ENCODE data around the gene PLXNA4.

Gene PLXNA4

DNA sequence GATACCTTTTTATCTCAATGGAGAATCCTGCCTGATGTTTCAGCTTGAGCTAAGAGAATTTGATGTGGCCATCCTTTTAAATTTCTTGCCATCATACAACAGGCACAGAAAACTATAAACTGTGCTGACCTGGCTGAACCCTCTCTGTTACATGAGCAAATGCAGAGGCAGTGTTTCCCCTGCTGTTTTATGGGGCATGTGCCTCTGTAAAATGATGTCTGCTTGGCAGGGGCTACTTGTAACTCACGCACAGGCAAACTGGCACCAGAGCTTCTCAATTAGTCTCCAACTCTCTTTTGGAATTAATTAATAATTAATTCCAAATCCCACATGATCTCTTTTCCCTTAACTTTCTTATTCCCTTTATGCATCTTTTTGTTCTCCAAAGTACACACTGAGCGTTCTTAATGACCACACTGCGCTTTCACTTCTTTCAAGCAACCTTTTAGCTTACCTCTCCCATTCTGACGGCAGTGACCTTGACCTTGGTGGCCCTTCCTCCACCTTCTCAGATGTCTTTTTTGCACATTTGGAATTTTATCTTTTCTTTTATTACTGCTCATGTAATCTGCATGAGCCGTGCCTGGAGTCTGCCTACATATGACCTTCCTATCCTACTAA, 334.0 kb downstream of the PLXNA4 start:
- TF ChIP-seq, protein P1, sequence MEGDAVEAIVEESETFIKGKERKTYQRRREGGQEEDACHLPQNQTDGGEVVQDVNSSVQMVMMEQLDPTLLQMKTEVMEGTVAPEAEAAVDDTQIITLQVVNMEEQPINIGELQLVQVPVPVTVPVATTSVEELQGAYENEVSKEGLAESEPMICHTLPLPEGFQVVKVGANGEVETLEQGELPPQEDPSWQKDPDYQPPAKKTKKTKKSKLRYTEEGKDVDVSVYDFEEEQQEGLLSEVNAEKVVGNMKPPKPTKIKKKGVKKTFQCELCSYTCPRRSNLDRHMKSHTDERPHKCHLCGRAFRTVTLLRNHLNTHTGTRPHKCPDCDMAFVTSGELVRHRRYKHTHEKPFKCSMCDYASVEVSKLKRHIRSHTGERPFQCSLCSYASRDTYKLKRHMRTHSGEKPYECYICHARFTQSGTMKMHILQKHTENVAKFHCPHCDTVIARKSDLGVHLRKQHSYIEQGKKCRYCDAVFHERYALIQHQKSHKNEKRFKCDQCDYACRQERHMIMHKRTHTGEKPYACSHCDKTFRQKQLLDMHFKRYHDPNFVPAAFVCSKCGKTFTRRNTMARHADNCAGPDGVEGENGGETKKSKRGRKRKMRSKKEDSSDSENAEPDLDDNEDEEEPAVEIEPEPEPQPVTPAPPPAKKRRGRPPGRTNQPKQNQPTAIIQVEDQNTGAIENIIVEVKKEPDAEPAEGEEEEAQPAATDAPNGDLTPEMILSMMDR (IDR thresholded peaks at IDR 0.05; ENCODE audit: low read depth, low read length, missing control alignments): no peak
- H3K4me3 ChIP-seq (ENCODE audit: low read depth, low read length): no peak overlapping the region
- no peak for DNase-seq (ENCODE audit: low read depth)

DNA sequence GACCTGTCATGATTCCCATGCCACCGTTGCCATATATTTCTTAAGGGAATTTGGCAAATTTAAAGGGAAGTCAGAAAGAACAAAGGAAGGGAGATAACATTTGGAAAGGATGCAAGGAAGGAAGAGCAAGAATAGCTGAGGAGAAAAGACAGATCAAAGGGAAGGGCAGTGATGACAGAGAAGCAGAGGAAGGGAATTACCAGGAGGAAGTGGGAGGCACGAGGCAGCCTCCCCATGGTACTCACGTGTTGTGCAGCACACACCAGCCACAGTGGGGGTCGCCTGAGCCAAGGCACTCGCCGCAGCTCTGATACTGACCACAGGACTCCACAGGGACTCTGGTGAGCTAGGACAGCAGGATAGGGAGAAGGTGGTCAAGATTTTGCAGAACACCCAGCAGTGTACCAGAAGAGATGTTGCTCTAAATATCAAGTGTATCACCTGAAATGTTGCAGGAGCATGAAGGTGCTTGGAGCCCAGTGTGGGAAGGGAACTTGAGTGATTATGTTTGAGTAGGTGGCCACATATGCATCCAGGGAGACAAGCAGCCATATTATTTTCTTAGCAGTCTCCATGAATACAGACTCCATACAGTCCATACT, 335.3 kb downstream of the PLXNA4 start:
- no peak overlapping the region for H3K4me3 ChIP-seq (ENCODE audit: low read depth, low read length)
- TF ChIP-seq, protein P1 (IDR thresholded peaks at IDR 0.05; ENCODE audit: low read depth, low read length, missing control alignments): no peak
- no peak for DNase-seq (ENCODE audit: low read depth)

DNA sequence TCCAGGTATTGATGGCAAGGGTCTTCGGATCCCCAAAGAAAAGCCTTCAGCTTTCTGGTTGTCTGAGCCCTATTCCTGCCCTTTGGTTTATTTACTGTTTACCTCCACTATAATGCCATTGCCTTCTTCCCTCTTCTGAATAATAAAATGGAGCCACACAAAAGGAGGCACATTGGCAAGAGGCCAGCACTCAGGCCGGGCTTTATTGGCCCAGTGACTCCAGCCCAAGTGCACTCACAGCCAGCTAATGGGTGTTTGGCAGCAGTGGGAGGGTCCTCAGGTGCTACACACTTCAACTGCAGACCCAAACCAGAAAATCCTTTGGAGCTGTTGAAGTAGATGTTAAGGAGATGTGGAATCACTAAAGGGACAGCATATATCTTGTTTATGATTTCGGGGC, 336.0 kb downstream of the PLXNA4 start:
- H3K4me3 ChIP-seq (ENCODE audit: low read depth, low read length): no peak overlapping the region
- TF ChIP-seq, protein P1 (IDR thresholded peaks at IDR 0.05; ENCODE audit: low read depth, low read length, missing control alignments): no peak
- no peak for DNase-seq (ENCODE audit: low read depth)

DNA sequence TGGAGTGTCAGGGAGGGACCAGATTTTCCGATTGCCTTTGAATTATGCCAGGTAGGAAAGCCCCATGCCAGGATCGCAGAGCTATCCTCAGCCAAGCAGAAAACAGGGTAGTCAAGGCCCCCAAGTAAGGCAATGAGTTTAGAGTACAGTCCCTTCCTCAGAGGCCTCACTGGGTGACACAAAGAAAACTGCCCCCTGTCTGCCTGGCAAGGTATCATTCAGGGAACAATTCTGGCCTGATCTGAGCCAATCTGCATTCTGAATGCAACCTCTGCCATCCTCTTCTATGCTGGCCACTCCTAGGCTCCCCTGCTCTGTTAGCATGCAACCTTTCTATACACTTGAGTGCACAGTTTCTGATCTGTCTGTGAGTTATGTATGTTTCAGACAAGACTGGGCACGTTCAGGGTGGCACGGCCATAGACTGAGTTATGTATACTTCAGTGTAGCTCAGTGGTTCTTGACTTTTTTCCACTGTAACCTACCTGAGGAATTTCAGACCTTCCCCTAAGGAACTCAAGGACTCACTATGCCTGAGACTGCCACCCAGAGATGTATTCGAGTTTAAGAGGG, 336.8 kb downstream of the PLXNA4 start:
- TF ChIP-seq, protein P1 (IDR thresholded peaks at IDR 0.05; ENCODE audit: low read depth, low read length, missing control alignments): no peak
- H3K4me3 ChIP-seq (ENCODE audit: low read depth, low read length): no peak overlapping the region
- no peak for DNase-seq (ENCODE audit: low read depth)

DNA sequence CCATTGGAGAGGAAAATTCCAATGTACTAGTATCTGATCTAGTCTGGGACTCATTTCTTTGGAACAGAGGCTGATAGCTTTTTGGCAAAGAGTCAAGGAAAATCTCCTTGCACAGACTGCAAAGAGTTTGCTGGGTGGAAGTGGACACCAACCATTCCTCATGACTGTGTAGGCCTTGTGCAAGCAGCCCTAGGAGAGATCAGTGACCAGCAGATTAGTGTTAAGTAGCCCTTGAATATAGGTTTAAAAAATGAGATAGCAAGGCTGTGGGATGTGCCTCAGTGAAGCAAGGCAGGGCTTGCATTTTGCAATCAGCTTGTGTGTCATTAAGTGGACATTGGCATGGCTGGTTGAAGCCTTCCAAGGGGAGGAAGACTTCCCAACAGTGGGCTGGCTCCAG, 341.6 kb downstream of the PLXNA4 start:
- TF ChIP-seq, protein P1 (IDR thresholded peaks at IDR 0.05; ENCODE audit: low read depth, low read length, missing control alignments): no peak
- no peak overlapping the region for H3K4me3 ChIP-seq (ENCODE audit: low read depth, low read length)
- DNase-seq (ENCODE audit: low read depth): no peak

DNA sequence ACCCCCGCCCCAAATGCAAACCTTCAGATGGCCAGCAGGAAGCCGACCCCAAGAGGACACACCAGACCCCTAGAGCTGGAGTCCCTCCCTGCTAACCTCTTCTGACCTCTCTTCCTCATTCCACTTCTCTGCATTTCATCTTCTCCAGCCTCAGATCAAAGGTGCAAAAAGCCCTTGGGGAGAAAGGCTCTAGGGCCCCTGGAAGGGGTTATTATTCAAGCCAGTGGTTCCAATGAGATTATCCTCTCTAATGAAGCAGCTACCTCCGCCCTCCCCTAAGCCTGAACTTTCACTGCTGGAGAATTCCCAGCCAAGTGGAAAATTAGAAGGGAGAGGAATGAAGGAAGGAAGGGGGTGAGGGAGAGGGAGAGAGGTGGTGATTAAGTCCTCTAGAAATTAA, 343.9 kb downstream of the PLXNA4 start:
- no peak overlapping the region for H3K4me3 ChIP-seq (ENCODE audit: low read depth, low read length)
- TF ChIP-seq, protein P1 (IDR thresholded peaks at IDR 0.05; ENCODE audit: low read depth, low read length, missing control alignments): no peak
- no peak for DNase-seq (ENCODE audit: low read depth)
